IgD-negative memory B cell (primary cell): ENCODE data around the gene HIRA. TPM values are rescaled to one million over a fixed set of nuclear protein-coding genes. Genes with fewer than 3 reads are reported as not detected.

ENCODE experiments used
- H3K27ac Mint-ChIP-seq, 3 donors: one replicate each; pipeline ENCODE4 v1.8.0; 2020 to 2022; ENCODE audit warnings: mild to moderate bottlenecking in 3 of 3, mixed read lengths in 3 of 3, moderate library complexity in 1 of 3
- H3K27me3 Mint-ChIP-seq: one replicate; pipeline ENCODE4 v1.8.0; 2021; ENCODE audit warnings: mixed read lengths
- H3K36me3 Mint-ChIP-seq: one replicate; pipeline ENCODE4 v1.8.0; 2020; ENCODE audit warnings: mild to moderate bottlenecking, mixed read lengths
- H3K4me1 Mint-ChIP-seq, 3 donors: one replicate each; pipeline ENCODE4 v1.8.0; 2020 to 2022; ENCODE audit warnings: mixed read lengths in 3 of 3, mild to moderate bottlenecking in 1 of 3
- H3K4me3 Mint-ChIP-seq, 4 donors: one replicate each; pipeline ENCODE4 v1.8.0; 2020 to 2022; ENCODE audit warnings: mild to moderate bottlenecking in 4 of 4, mixed read lengths in 4 of 4, moderate library complexity in 3 of 4
- H3K9me3 Mint-ChIP-seq, 3 donors: one replicate each; pipeline ENCODE4 v1.8.0; 2020 to 2021; ENCODE audit warnings: mixed read lengths in 3 of 3, mild to moderate bottlenecking in 1 of 3
- polyA plus RNA-seq: library from polyadenylated mRNA; unstranded; fragments of 300-500 nt; fragmentation: Illumina TruSeq; gene quantifications from one replicate; pipeline ENCODE4 v1.2.3, GENCODE V29; 2021

Gene HIRA
- polyA plus RNA-seq, 1 donor from 2014 or later = 6.3 TPM

DNA sequence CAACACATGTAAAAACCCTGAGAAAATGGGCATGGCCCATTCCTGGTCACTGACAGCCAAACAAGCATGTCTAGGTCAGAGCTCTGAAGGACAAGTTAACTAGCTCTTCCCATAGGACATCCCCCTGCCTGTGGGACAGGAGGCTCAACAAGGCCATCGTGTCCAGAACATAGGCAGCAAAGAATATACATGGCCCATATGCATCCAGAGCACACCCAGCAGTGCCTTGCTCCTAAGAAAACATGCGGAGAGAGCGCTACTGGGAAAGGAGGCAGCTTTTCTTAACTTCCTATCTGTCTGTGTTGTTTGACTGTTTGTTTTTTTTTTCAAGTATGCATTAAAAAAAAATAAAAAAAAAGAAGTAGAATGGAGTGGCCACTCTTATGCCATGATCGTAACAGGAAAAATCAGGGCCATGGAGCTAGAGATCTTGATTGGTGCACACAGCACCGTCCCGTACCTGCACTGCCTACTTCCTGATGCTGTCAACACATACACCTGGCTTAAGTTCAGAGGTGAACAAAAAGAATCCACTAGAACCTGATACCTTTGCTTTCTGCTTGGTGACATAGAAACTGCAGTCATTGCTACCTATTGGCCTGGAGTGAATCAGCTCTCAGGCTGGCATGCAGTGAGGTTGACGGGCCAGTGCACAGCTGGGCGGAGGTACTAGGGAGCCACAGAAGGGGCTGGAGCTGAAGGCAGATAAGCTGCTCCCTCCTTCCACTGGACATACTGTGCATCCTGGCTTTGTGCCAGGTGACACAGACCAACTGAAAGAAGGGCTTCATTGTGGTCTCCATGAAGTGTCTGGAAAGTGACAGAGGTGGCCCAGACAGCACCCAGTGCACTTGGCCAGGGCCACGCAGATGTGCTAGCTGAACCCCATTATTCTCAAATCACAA is 35.6 kb upstream of the HIRA start:
- H3K9me3 Mint-ChIP-seq = no peaks in the 10 kb centered on the region
- no peaks in the 10 kb centered on the region for H3K27me3 Mint-ChIP-seq
- H3K27ac Mint-ChIP-seq = no peak overlapping the region
- H3K36me3 Mint-ChIP-seq = peaks cover 5% of the 10 kb centered on the region
- H3K4me1 Mint-ChIP-seq = no peaks in the 10 kb centered on the region
- H3K4me3 Mint-ChIP-seq = no peak overlapping the region

DNA sequence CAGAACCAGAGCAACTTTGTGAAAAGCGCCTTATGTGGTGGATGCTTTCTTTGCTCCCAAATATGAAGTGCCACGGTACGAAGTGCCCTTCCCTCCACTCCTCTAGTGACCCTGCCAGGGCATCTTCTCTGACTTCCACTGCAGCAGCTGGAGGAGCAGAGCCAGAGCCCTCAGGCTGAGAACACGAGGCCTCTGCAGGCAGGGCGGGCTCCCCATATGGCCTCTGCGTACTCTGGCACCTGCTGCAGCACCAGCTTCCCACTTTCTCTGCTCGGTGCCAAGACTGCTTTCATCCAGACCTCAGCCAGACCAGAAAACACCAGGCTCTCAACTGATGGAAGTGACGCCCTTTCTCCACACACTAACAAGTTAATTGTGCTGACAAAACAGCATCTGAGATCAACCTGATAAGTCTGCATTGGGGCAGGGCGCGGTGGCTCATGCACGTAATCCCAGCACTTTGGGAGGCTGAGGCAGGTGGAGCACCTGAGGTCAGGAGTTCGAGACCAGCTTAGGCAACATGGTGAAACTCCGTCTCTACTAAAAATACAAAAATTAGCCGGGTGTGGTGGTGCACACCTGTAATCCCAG is 34.7 kb upstream of the HIRA start:
- Mint-ChIP-seq H3K9me3 (no peaks in the 10 kb centered on the region), H3K27me3 (no peaks in the 10 kb centered on the region), H3K4me1 (no peaks in the 10 kb centered on the region), H3K27ac (no peak overlapping the region), H3K4me3 (no peak overlapping the region), H3K36me3 (peaks cover 5% of the 10 kb centered on the region)

DNA sequence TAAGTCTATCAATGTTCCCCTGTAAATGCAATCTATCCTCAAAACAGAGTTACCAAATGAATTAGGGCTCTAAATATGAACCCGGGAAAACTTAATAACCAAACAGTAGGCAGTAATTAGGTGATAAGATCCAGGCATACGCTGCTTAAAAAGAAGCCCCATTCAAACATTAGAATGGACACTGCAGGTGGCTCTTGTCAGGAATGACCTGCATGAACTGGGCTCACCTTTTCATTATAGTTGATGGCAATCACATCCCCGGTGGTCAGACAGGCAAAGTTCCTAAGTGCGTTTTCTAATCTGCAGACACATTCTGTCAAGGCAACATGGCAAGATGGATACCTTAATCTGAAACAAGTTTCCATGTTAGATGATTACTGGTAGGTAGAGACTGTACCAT is 33.4 kb upstream of the HIRA start:
- no peak overlapping the region for H3K4me3 Mint-ChIP-seq
- peaks cover 7% of the 10 kb centered on the region for H3K36me3 Mint-ChIP-seq
- H3K27ac Mint-ChIP-seq = no peak overlapping the region
- no peaks in the 10 kb centered on the region for H3K4me1 Mint-ChIP-seq
- no peaks in the 10 kb centered on the region for H3K9me3 Mint-ChIP-seq
- H3K27me3 Mint-ChIP-seq = no peaks in the 10 kb centered on the region

DNA sequence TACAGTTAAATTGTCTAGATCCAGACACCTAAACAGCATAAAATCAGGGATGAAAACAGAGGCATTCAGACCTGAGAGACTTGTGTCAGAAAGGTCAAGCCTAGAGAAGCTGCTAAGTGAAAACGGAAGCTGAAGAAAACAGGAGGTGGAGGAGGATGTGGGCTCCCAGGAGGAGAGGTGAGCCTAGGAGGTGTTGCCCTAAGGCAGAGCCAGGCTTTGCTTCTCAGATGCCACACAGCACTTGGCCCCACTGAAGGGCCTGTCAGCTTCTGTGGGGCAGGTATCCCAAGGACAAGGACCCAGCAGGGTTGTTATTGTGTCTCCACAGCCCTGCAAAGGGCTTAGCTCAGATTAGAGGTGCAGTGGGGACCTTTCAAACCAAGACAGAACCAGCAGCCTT is 33.0 kb upstream of the HIRA start:
- Mint-ChIP-seq H3K27me3 (no peaks in the 10 kb centered on the region), H3K27ac (no peak overlapping the region), H3K4me3 (peak overlapping the region in 1 of 4 donors; percentile 33), H3K9me3 (no peaks in the 10 kb centered on the region), H3K36me3 (peaks cover 7% of the 10 kb centered on the region), H3K4me1 (no peaks in the 10 kb centered on the region)

DNA sequence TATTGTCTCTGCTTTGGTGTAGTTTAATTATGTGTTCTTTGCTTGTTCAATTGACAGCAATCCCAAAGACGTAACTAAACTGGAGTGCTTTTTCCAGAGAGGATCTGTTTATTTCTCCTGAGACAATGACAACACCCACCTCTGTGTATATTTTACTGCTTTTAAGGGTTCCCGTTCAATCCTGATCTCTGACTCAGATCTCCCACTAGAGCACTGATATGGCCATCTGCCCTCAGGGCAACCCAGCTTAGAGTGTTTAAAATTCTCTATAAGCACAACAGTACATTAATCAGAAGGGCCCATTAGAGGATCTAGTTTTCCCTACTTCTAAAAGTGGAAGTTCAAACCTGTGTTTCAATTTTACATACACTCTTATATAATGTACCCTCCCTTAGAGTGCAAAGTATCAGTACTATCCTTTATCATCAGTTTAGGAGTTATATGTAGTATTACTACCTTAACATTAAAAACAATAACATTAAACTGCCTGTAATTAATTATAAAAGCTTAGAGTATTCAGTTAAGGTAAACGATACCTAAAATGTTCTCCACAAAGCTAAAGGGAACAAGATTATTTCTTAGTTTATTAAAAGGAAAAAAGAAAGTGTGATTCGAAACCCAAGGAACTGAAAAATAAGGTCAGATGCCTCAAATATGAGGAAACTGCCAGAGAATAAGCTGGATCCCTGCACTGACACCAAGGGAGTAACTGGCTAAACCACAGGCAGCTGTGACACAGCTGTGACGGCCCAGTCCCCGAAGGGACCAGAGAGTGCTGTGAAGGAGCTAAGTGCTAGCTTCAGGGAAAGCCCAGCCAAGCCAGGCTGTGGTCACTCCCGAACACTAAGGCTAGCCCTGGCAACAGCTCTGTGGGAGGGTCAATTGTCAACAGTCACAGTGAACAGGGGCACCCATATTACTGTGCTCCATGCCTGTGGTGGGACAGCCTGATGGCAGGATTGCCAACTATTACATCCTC is 32.2 kb upstream of the HIRA start:
- no peaks in the 10 kb centered on the region for H3K27me3 Mint-ChIP-seq
- H3K4me3 Mint-ChIP-seq = peak overlapping the region in 1 of 4 donors; percentile 33
- H3K27ac Mint-ChIP-seq = no peak overlapping the region
- H3K36me3 Mint-ChIP-seq = peaks cover 7% of the 10 kb centered on the region
- H3K4me1 Mint-ChIP-seq = no peaks in the 10 kb centered on the region
- H3K9me3 Mint-ChIP-seq = no peaks in the 10 kb centered on the region

DNA sequence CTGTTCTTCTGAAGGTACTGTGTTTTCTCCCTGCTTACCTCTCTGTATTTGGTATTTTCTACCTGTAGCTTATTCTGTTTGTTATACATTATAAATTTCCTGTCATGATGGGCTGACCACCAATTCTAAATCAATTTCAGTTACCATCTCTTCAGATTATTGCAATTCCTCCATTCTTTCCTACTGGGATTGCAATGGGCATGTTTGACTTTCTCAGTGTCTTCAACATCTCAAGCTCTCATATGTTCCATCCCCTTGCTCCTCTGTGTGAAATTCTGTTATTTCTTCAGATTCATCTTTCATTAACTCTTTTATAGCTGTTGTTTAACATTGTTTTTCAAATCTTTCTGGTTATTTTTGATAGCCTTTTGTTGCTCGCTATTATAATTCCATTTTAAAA is 31.5 kb upstream of the HIRA start:
- H3K9me3 Mint-ChIP-seq = no peaks in the 10 kb centered on the region
- H3K36me3 Mint-ChIP-seq = peaks cover 6% of the 10 kb centered on the region
- no peaks in the 10 kb centered on the region for H3K4me1 Mint-ChIP-seq
- peak overlapping the region in 1 of 3 donors; percentile 81 for H3K27ac Mint-ChIP-seq
- no peak overlapping the region for H3K4me3 Mint-ChIP-seq
- H3K27me3 Mint-ChIP-seq = no peaks in the 10 kb centered on the region

DNA sequence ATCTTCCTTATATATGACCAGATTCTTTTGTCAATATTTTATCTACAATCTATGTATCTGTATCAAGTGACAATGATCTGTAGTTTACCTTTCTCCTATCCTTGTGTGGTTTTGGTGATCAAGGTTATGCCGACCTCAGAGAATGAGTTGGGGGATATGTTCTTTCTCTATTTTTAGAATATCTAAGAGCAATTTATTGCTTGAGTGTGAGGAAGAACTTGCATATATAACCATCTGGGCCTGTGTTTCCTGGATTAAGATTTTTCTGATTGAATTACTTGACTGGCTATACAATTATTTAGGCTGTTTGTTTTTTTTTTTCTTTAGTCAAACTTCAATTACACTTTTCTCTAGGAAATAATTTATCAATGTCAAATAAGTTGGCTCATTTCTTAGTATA is 30.0 kb upstream of the HIRA start:
- no peak overlapping the region for H3K4me3 Mint-ChIP-seq
- no peaks in the 10 kb centered on the region for H3K4me1 Mint-ChIP-seq
- no peak overlapping the region for H3K27ac Mint-ChIP-seq
- H3K9me3 Mint-ChIP-seq = no peaks in the 10 kb centered on the region
- peaks cover 6% of the 10 kb centered on the region for H3K36me3 Mint-ChIP-seq
- H3K27me3 Mint-ChIP-seq = no peaks in the 10 kb centered on the region

DNA sequence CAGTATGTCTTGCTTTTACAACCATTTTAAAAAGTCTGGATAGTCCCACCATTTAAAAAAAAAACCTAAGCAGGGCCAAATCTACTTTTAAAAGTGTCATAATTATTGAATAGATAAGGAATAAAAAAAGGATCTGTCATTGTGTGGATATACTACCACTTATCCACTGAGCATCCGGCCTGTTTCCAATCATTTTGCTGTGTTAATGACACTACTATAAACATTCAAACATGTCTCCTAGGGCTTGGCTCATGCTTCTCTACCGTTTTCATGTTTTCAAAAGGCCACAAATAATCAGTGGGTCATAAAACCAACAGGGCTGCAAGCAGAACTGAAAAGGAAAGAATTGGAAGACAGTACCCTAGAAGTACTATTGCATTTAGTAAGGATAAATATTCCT is 28.5 kb upstream of the HIRA start:
- Mint-ChIP-seq H3K4me1 (no peaks in the 10 kb centered on the region), H3K27ac (no peak overlapping the region), H3K27me3 (no peaks in the 10 kb centered on the region), H3K9me3 (no peaks in the 10 kb centered on the region), H3K36me3 (peaks cover 4% of the 10 kb centered on the region), H3K4me3 (no peak overlapping the region)

DNA sequence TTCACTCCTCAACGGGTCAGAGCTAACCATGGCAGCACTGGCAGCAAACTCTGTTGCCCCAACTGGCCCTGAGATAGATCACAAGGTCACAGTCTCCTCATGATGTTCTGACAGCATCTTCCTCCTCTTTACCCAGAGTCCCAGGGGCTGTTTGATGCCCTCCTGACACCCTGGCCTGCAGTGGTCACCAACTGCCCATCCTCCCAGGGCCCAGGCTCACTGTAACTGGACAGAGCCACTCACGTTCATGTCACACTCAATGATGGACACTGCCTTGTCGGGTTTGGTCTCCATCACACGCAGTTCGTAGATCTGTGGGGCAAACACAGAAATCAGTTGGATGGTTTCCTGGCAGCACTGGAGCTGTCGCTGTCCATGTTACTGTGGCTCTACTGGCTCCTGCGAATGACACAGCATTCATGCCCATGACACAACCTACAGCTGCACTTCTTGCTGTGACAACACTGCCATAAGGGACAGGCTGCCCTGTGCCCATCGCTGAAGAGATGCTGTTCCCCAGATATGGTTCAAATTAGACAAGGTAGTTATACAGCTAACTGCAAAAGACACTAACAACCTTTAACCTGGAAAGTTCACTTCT is 26.4 kb upstream of the HIRA start:
- Mint-ChIP-seq H3K27ac (no peak overlapping the region), H3K9me3 (no peaks in the 10 kb centered on the region), H3K4me1 (peaks cover 0 to 4% (median 0%) of the 10 kb centered on the region in 3 donors), H3K4me3 (no peak overlapping the region), H3K27me3 (no peaks in the 10 kb centered on the region), H3K36me3 (peaks cover 4% of the 10 kb centered on the region)

DNA sequence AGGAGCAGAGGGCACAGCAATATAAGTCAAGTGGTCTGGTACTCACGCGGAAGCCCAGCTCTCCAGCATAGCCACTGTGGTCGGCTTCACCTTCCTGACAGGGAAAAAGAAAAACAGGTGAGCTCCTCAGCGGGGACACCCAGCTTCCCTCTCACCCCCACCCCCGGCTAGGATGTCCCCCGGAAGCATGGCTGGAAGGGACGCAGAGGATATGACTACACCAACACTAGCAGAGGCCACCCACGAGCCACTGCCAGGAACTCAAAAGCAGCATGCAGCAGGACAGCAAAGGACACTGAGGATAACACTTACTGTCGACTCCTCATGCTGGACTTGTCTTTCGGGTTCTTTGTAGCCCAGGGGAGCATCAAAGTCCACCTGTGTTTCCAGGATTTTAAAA is 25.0 kb upstream of the HIRA start:
- Mint-ChIP-seq H3K9me3 (no peaks in the 10 kb centered on the region), H3K27me3 (no peaks in the 10 kb centered on the region), H3K4me1 (peaks cover 0 to 4% (median 0%) of the 10 kb centered on the region in 3 donors), H3K4me3 (no peak overlapping the region), H3K27ac (no peak overlapping the region), H3K36me3 (peaks cover 4% of the 10 kb centered on the region)

DNA sequence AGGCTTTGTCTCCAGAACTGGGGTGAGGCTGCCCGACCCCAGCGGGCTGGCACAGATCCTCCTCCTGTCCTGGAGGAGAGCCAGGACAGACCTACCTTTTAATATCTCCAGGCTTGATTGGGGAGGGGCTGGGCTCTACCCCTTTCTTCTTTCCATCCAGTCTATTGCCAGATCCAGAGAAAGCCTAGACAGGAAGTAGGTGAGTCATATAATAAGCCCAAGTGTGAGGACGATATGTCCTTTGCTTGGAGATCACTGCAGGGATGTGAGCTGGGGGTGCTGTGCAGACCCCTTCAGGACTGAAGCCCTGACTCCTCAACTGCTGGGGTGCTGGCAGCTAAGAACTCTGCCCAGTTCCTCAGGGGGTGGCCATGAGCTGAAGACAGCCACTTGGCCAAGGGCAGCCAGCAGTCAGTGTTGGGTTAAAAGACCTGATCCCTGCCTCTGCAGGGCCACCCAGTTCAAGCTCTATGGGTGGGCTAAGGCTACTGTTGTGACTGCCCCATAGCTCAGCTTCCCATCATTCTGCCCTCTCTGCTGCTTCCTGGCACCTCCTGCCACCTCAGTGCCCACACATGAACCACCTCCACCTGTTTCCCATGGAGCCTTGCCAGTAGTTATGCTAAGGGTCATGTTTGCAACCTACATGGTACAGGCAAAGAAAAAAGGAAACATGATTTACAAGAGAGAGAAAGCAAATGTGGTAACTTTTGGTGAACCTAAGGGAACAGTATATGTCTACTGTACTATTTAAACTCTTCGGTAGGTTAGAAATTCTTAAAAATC is 24.2 kb upstream of the HIRA start:
- no peaks in the 10 kb centered on the region for H3K27me3 Mint-ChIP-seq
- H3K27ac Mint-ChIP-seq = no peak overlapping the region
- no peaks in the 10 kb centered on the region for H3K9me3 Mint-ChIP-seq
- peaks cover 0 to 4% (median 0%) of the 10 kb centered on the region in 3 donors for H3K4me1 Mint-ChIP-seq
- H3K36me3 Mint-ChIP-seq = peaks cover 4% of the 10 kb centered on the region
- H3K4me3 Mint-ChIP-seq = no peak overlapping the region

DNA sequence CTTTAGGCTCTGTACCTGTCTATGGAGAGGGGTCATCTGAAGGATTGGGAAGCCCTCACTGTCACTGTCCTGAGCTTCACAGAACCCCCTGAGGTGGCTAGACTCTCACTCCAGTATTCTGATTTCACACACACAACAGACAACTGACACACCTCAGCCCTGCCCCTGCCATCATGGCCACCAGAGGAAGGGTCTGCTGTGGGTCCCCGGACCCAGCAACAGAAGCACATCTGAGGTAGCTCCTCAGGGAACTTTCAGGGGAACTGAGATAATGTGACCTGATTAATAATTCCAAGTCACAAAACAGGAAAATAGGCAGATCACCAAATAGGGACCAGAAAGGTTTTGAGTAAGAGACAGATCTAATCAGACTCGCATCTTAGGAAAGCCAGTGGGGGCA is 23.5 kb upstream of the HIRA start:
- Mint-ChIP-seq H3K36me3 (peaks cover 2% of the 10 kb centered on the region), H3K27ac (no peak overlapping the region), H3K9me3 (no peaks in the 10 kb centered on the region), H3K4me3 (no peak overlapping the region), H3K27me3 (no peaks in the 10 kb centered on the region), H3K4me1 (peaks cover 0 to 4% (median 0%) of the 10 kb centered on the region in 3 donors)

DNA sequence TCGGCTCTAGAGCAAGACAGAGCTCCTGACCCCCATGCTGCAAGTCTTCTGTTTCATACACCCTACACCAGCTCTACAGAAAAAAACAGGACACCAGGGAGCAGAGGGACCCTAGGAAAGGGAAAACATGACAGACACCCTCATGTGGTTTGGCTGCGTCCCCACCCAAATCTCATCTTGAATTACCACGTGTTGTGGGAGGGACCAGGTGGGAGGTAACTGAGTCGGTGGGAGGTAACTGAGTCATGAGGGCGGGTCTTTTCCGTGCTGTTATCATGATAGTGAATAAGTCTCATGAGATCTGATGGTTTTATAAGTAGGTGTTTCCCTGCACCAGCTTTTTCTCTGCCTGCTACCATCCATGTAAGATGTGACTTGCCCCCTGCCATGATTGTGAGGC is 22.6 kb upstream of the HIRA start:
- H3K4me3 Mint-ChIP-seq = peak overlapping the region in 1 of 4 donors; percentile 65
- peak overlapping the region in 1 of 3 donors; percentile 23 for H3K27ac Mint-ChIP-seq
- peaks cover 1% of the 10 kb centered on the region for H3K36me3 Mint-ChIP-seq
- H3K9me3 Mint-ChIP-seq = no peaks in the 10 kb centered on the region
- peaks cover 0 to 4% (median 0%) of the 10 kb centered on the region in 3 donors for H3K4me1 Mint-ChIP-seq
- H3K27me3 Mint-ChIP-seq = no peaks in the 10 kb centered on the region

DNA sequence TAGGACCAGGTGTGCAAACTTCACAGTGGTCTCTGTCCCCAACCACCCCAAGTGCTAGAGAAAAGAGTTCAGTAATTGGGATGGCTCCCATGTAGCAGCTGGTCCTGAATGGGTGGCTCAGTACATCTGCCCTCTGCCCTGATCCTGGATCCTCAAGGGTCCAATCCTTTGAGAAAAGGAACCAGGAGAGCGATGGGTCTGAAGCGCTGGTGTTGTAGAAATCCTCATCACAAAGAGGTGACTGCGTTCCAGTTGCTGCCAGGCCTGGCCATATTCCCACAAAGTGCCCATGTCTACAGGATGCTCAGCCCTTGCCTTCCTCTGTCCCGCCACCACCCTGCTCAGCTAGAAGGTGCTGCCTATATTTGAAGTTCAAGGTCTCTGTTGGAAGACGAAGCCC is 22.2 kb upstream of the HIRA start:
- Mint-ChIP-seq H3K27ac (peak overlapping the region in 1 of 3 donors; percentile 23), H3K4me3 (no peak overlapping the region), H3K4me1 (peaks cover 0 to 6% (median under 1%) of the 10 kb centered on the region in 3 donors), H3K27me3 (no peaks in the 10 kb centered on the region), H3K9me3 (no peaks in the 10 kb centered on the region), H3K36me3 (peaks cover 1% of the 10 kb centered on the region)
